ENCODE results near the gene RANBP1.

RANBP1 gene

DNA sequence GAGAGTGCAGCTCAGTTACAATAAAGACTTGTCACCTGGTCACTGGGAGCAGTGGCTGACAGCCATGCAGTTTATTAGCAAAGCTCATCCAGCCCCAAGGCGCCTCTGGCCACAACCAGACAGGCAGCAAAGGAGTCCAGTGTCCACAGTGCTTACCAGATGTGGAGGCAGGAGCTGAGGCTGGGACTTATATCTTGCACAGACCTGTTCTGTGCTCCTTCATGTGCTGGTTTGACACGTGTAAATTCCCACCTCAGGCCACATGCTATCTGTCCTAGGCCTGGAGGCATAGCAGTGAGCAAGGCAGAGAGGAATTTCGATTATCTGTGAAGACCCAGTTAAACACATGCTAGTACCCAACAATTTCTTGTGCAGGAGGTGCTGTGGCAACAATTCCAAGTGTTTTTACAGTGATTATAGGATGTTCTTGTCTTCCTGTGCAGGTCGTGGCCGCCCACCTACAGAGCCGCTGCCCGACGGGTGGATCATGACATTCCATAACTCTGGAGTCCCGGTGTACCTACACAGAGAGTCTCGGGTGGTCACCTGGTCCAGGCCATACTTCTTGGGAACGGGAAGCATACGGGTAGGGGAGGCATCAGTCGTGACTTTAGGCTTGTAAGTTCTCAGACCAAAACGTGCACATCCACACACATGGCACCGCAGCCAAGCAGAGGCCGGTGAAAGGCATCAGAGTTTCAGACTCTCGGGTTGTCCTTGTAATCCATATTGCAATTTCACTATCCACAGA lies 26.5 kb upstream of the RANBP1 start:
- POLR2A ChIA-PET = no interaction called here
- DNase-seq = no peak
- no peaks in the 10 kb centered on the region for H3K9me3 ChIP-seq (ENCODE audit: control extremely low read depth in 1 of 5, control insufficient read depth in 4 of 5, insufficient read depth in 2 of 5, low read depth in 1 of 5, low read length in 4 of 5)
- H3K36me3 ChIP-seq (ENCODE audit: control insufficient read depth in 4 of 4, insufficient read depth in 4 of 4, low read length in 3 of 4) = peaks cover 19 to 91% (median 74%) of the 10 kb centered on the region in 4 experiments
- no peak overlapping the region for H3K27ac ChIP-seq (ENCODE audit: insufficient read depth in 1 of 2, low read depth in 1 of 2, low read length in 2 of 2, poor library complexity in 1 of 2, severe bottlenecking in 2 of 2)
- no peak overlapping the region for H3K4me3 ChIP-seq (ENCODE audit: control insufficient read depth in 1 of 7, extremely low read depth in 1 of 7, insufficient read depth in 4 of 7, low read depth in 2 of 7, low read length in 6 of 7)
- H3K27me3 ChIP-seq (replicated peaks in 2 of 5; ENCODE audit: control insufficient read depth in 4 of 5, insufficient read depth in 5 of 5, low read length in 4 of 5) = no peaks in the 10 kb centered on the region
- WGBS (ENCODE audit: insufficient coverage) = 98% methylated on average over 9 of the region's 17 CpGs
- H3K4me1 ChIP-seq (ENCODE audit: control extremely low read depth in 1 of 4, control insufficient read depth in 4 of 4, insufficient read depth in 4 of 4, low read length in 3 of 4) = peaks cover 0 to 9% (median 0%) of the 10 kb centered on the region in 4 experiments
- CTCF ChIA-PET = interaction anchor here (0.6 kb wide), 1 partner anchor 172 kb away, joined by 3 read pairs; no protein-coding TSS in a partner anchor

GRCh38 chr22:20089977-20090729 lies 25.8 kb upstream of the RANBP1 start:
- Histone ChIP-seq H3K9me3 (ENCODE audit: control extremely low read depth in 1 of 5, control insufficient read depth in 4 of 5, insufficient read depth in 2 of 5, low read depth in 1 of 5, low read length in 4 of 5) (peaks cover 0 to 6% (median 0%) of the 10 kb centered on the region in 5 experiments), H3K4me3 (ENCODE audit: control insufficient read depth in 1 of 7, extremely low read depth in 1 of 7, insufficient read depth in 4 of 7, low read depth in 2 of 7, low read length in 6 of 7) (no peak overlapping the region), H3K36me3 (ENCODE audit: control insufficient read depth in 4 of 4, insufficient read depth in 4 of 4, low read length in 3 of 4) (peaks cover 19 to 95% (median 81%) of the 10 kb centered on the region in 4 experiments), H3K27me3 (replicated peaks in 2 of 5; ENCODE audit: control insufficient read depth in 4 of 5, insufficient read depth in 5 of 5, low read length in 4 of 5) (no peaks in the 10 kb centered on the region), H3K27ac (ENCODE audit: insufficient read depth in 1 of 2, low read depth in 1 of 2, low read length in 2 of 2, poor library complexity in 1 of 2, severe bottlenecking in 2 of 2) (peak overlapping the region in 1 of 2 experiments; percentile 1), H3K4me1 (ENCODE audit: control extremely low read depth in 1 of 4, control insufficient read depth in 4 of 4, insufficient read depth in 4 of 4, low read length in 3 of 4) (peaks cover 0 to 7% (median 0%) of the 10 kb centered on the region in 4 experiments)
- POLR2A ChIA-PET = no interaction called here
- CTCF ChIA-PET = interaction anchor here (0.6 to 1.0 kb wide), 2 partner anchors 10 to 173 kb away, joined by 3 read pairs; no protein-coding TSS in a partner anchor
- WGBS (ENCODE audit: insufficient coverage) = 98% methylated on average over 9 of the region's 11 CpGs
- DNase-seq = no peak

DNA sequence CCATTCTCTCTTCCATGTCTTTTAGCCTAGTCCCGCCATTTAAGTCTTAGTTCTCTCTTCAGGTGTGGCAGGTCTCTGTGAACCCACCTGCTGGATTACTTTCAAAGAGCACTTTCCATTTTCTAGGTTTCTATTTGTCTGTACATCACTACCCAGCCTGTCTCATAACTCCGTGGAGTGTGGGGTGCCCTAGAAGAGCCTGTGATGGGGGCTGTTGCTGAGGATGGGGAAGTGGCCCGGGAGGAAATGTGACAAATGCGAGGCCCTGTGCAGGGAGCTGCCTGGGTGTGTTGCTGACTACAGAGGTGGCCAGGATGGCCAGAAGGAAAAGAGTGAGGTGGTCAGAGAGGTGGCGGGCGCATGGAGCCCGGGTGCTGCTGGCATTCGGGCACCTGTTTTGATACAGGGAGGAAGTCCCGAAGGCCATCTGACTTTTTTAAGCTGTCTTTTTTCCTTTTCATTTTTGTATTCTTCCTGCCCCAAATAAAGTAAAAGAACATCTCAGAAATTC lies 25.1 kb upstream of the RANBP1 start:
- DNase-seq = no peak
- peaks cover 0 to 9% (median 2%) of the 10 kb centered on the region in 5 experiments for H3K9me3 ChIP-seq (ENCODE audit: control extremely low read depth in 1 of 5, control insufficient read depth in 4 of 5, insufficient read depth in 2 of 5, low read depth in 1 of 5, low read length in 4 of 5)
- H3K4me1 ChIP-seq (ENCODE audit: control extremely low read depth in 1 of 4, control insufficient read depth in 4 of 4, insufficient read depth in 4 of 4, low read length in 3 of 4) = peaks cover 0 to 7% (median 0%) of the 10 kb centered on the region in 4 experiments
- no peaks in the 10 kb centered on the region for H3K27me3 ChIP-seq (replicated peaks in 2 of 5; ENCODE audit: control insufficient read depth in 4 of 5, insufficient read depth in 5 of 5, low read length in 4 of 5)
- POLR2A ChIA-PET = no interaction called here
- peaks cover 25 to 99% (median 83%) of the 10 kb centered on the region in 4 experiments for H3K36me3 ChIP-seq (ENCODE audit: control insufficient read depth in 4 of 4, insufficient read depth in 4 of 4, low read length in 3 of 4)
- no peak overlapping the region for H3K4me3 ChIP-seq (ENCODE audit: control insufficient read depth in 1 of 7, extremely low read depth in 1 of 7, insufficient read depth in 4 of 7, low read depth in 2 of 7, low read length in 6 of 7)
- WGBS (ENCODE audit: insufficient coverage) = 71% methylated on average over 8 of the region's 9 CpGs
- no peak overlapping the region for H3K27ac ChIP-seq (ENCODE audit: insufficient read depth in 1 of 2, low read depth in 1 of 2, low read length in 2 of 2, poor library complexity in 1 of 2, severe bottlenecking in 2 of 2)
- CTCF ChIA-PET = interaction anchor here (1.0 to 1.7 kb wide), 2 partner anchors 10 to 21 kb away, joined by 3 to 5 read pairs; no protein-coding TSS in a partner anchor

- ChIA-PET CTCF (interaction anchor here (1.7 kb wide), 1 partner anchor 20 kb away, joined by 5 read pairs; no protein-coding TSS in a partner anchor), POLR2A (interaction anchor here (0.6 kb wide), 1 partner anchor 65 kb away, joined by 3 read pairs; no protein-coding TSS in a partner anchor)
- DNase-seq = no peak
- WGBS (ENCODE audit: insufficient coverage) = 97% methylated on average over 16 of the region's 16 CpGs
- Histone ChIP-seq H3K27ac (ENCODE audit: insufficient read depth in 1 of 2, low read depth in 1 of 2, low read length in 2 of 2, poor library complexity in 1 of 2, severe bottlenecking in 2 of 2) (no peak overlapping the region), H3K27me3 (replicated peaks in 2 of 5; ENCODE audit: control insufficient read depth in 4 of 5, insufficient read depth in 5 of 5, low read length in 4 of 5) (no peaks in the 10 kb centered on the region), H3K4me3 (ENCODE audit: control insufficient read depth in 1 of 7, extremely low read depth in 1 of 7, insufficient read depth in 4 of 7, low read depth in 2 of 7, low read length in 6 of 7) (no peak overlapping the region), H3K9me3 (ENCODE audit: control extremely low read depth in 1 of 5, control insufficient read depth in 4 of 5, insufficient read depth in 2 of 5, low read depth in 1 of 5, low read length in 4 of 5) (peaks cover 0 to 10% (median 4%) of the 10 kb centered on the region in 5 experiments), H3K36me3 (ENCODE audit: control insufficient read depth in 4 of 4, insufficient read depth in 4 of 4, low read length in 3 of 4) (peaks cover 36 to 99% (median 83%) of the 10 kb centered on the region in 4 experiments), H3K4me1 (ENCODE audit: control extremely low read depth in 1 of 4, control insufficient read depth in 4 of 4, insufficient read depth in 4 of 4, low read length in 3 of 4) (peaks cover 0 to 7% (median 0%) of the 10 kb centered on the region in 4 experiments)
Measured at GRCh38 chr22:20091690-20092476, 24.0 kb upstream of the RANBP1 start.

DNA sequence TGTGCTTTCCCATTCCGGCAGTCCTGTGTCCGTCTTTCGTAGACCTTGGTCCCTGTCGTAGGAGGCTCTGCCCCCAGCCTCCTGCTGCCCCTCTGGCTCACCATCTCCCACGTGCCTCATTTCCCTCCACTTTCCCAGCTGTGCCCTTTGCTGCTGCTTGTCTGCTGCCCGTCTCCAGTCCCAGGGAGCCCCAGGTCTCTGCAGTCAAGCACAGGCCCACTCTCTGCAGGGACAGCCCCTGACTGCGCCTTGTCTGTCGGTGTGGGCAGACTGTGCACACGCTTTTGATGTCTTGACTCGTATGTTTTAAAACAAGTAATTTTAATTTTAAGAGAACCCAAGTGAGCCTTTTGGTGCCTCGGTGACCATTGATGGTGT lies 23.4 kb upstream of the RANBP1 start:
- Histone ChIP-seq H3K27ac (ENCODE audit: insufficient read depth in 1 of 2, low read depth in 1 of 2, low read length in 2 of 2, poor library complexity in 1 of 2, severe bottlenecking in 2 of 2) (no peak overlapping the region), H3K4me1 (ENCODE audit: control extremely low read depth in 1 of 4, control insufficient read depth in 4 of 4, insufficient read depth in 4 of 4, low read length in 3 of 4) (peaks cover 0 to 7% (median 0%) of the 10 kb centered on the region in 4 experiments), H3K27me3 (replicated peaks in 2 of 5; ENCODE audit: control insufficient read depth in 4 of 5, insufficient read depth in 5 of 5, low read length in 4 of 5) (no peaks in the 10 kb centered on the region), H3K4me3 (ENCODE audit: control insufficient read depth in 1 of 7, extremely low read depth in 1 of 7, insufficient read depth in 4 of 7, low read depth in 2 of 7, low read length in 6 of 7) (no peak overlapping the region), H3K36me3 (ENCODE audit: control insufficient read depth in 4 of 4, insufficient read depth in 4 of 4, low read length in 3 of 4) (peaks cover 40 to 99% (median 82%) of the 10 kb centered on the region in 4 experiments), H3K9me3 (ENCODE audit: control extremely low read depth in 1 of 5, control insufficient read depth in 4 of 5, insufficient read depth in 2 of 5, low read depth in 1 of 5, low read length in 4 of 5) (peaks cover 0 to 13% (median 4%) of the 10 kb centered on the region in 5 experiments)
- DNase-seq = no peak
- ChIA-PET CTCF (no interaction called here), POLR2A (interaction anchor here (0.6 kb wide), 1 partner anchor 66 kb away, joined by 3 read pairs; no protein-coding TSS in a partner anchor)
- over 99% methylated on average over 11 of the region's 11 CpGs for WGBS (ENCODE audit: insufficient coverage)

- Histone ChIP-seq H3K27me3 (replicated peaks in 2 of 5; ENCODE audit: control insufficient read depth in 4 of 5, insufficient read depth in 5 of 5, low read length in 4 of 5) (no peaks in the 10 kb centered on the region), H3K4me3 (ENCODE audit: control insufficient read depth in 1 of 7, extremely low read depth in 1 of 7, insufficient read depth in 4 of 7, low read depth in 2 of 7, low read length in 6 of 7) (no peak overlapping the region), H3K4me1 (ENCODE audit: control extremely low read depth in 1 of 4, control insufficient read depth in 4 of 4, insufficient read depth in 4 of 4, low read length in 3 of 4) (peaks cover 0 to 7% (median 0%) of the 10 kb centered on the region in 4 experiments), H3K36me3 (ENCODE audit: control insufficient read depth in 4 of 4, insufficient read depth in 4 of 4, low read length in 3 of 4) (peaks cover 36 to 95% (median 77%) of the 10 kb centered on the region in 4 experiments), H3K27ac (ENCODE audit: insufficient read depth in 1 of 2, low read depth in 1 of 2, low read length in 2 of 2, poor library complexity in 1 of 2, severe bottlenecking in 2 of 2) (no peak overlapping the region), H3K9me3 (ENCODE audit: control extremely low read depth in 1 of 5, control insufficient read depth in 4 of 5, insufficient read depth in 2 of 5, low read depth in 1 of 5, low read length in 4 of 5) (peaks cover 0 to 13% (median 4%) of the 10 kb centered on the region in 5 experiments)
- 98% methylated on average over 11 of the region's 13 CpGs for WGBS (ENCODE audit: insufficient coverage)
- ChIA-PET CTCF (interaction anchor here (0.7 kb wide), 1 partner anchor 15 kb away, joined by 3 read pairs; no protein-coding TSS in a partner anchor), POLR2A (no interaction called here)
- no peak for DNase-seq
Measured at GRCh38 chr22:20093418-20094196, 22.3 kb upstream of the RANBP1 start.
